Measurements from ENCODE around the gene GABPA. TPM values are rescaled to one million over a fixed set of nuclear protein-coding genes. Genes with fewer than 3 reads are reported as not detected.

Gene GABPA
- total RNA-seq (2014; rRNA removed; shearing (Covaris generic)), result 21.9 and 22.2 TPM in 2 replicates
- 33.2 and 33.6 TPM in 2 replicates for total RNA-seq (2022)
- percentile 88 among the genes with signal in this experiment for Bru-seq, nascent RNA
- percentile 79 among the genes with signal in this experiment for BruChase-seq, experiment 1, labeled RNA remaining after a 6-hour chase
- BruChase-seq, experiment 2, labeled RNA remaining after a 2-hour chase, result percentile 93 among the genes with signal in this experiment
- long read RNA-seq, full-length matches to known transcripts, result 49 of 72 reads
- long read RNA-seq, partial matches to known transcripts, result 9 of 72 reads
- long read RNA-seq, other reads (novel, unspliced or antisense), result 14 of 72 reads

DNA sequence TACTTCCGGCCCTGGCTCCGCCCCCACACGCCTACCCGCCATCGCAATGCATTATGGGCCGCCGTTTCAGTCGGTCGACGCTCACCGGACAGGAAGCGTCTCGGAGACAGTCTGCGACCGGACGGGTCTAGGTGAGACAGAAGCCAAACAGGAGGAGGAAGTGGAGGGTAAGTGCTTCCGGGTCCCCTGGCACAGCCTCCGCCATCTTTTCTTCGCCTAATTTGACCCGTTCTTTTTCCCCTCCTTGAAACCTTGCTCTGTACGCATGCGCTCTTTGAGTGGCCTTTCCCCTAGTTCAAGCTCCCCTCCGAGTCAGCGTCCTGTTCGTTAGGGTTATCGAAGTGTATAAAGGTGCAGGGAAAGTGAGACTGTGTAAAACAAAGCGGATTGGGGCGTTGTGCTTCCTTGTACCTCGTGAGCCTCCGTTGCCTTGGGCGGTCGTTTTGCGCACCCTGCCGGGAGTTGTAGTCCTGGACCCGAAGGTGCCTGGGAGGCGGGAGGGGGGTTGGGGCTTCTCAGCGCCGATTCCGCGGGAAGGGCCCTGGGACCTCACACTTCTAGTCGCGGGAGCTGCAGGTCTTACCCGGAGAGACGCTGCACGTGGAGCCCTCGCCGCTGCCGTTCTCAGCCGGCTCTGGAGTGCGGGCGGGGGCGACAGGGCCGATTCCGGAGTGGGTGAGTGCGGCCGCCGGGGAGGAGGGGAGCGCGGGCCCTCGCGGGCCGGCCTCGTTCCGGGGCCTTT, at the start of gene GABPA, which contains the start of gene ATP5PF:
Gene GABPA, plus strand, starts transcription at position 69 of the 742 bp plus-strand sequence. CDS start 6,627 bp downstream, outside the sequence.
Gene ATP5PF, minus strand, starts transcription at position 1 of the 742 bp plus-strand sequence. CDS start 5,110 bp downstream, outside the sequence.
- ChIA-PET POLR2A (interaction anchor here (0.6 to 2.8 kb wide), 11 partner anchors 10 to 233 kb away, joined by 3 to 16 read pairs (median 4); partner anchors contain the start of gene JAM2), CTCF (ENCODE audit: unreplicated experiment) (interaction anchor here (1.0 kb wide), 1 partner anchor 127 kb away, joined by 6 read pairs; no protein-coding TSS in a partner anchor)
- no peak for TF ChIP-seq EZH2phosphoT487 (IDR thresholded peaks at IDR 0.05; ENCODE audit: borderline replicate concordance, low read depth, low read length)
- TF ChIP-seq, protein P1, sequence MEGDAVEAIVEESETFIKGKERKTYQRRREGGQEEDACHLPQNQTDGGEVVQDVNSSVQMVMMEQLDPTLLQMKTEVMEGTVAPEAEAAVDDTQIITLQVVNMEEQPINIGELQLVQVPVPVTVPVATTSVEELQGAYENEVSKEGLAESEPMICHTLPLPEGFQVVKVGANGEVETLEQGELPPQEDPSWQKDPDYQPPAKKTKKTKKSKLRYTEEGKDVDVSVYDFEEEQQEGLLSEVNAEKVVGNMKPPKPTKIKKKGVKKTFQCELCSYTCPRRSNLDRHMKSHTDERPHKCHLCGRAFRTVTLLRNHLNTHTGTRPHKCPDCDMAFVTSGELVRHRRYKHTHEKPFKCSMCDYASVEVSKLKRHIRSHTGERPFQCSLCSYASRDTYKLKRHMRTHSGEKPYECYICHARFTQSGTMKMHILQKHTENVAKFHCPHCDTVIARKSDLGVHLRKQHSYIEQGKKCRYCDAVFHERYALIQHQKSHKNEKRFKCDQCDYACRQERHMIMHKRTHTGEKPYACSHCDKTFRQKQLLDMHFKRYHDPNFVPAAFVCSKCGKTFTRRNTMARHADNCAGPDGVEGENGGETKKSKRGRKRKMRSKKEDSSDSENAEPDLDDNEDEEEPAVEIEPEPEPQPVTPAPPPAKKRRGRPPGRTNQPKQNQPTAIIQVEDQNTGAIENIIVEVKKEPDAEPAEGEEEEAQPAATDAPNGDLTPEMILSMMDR (conservative IDR thresholded peaks at IDR 0.05; ENCODE audit: low read length), result no peak
- H3K27ac ChIP-seq (ENCODE audit: low read depth, low read length, poor library complexity, severe bottlenecking), result peak within 1 kb of the TSS; percentile 92
- H4K20me1 ChIP-seq (ENCODE audit: insufficient read depth, low read length), result peaks cover 14% of the 10 kb centered on the region; the same call in 1 of the 2 replicates
- BruUV-seq (replicated peaks), result no TSS peak
- intact Hi-C loops (cut with micrococcal nuclease; ENCODE audit: unreplicated experiment), result loop anchor here (1.0 to 10.0 kb wide), 4 partner anchors 96 to 232 kb away; partner anchors contain the start of genes JAM2 and MRPL39
- peaks cover 89% of the 10 kb centered on the region for H3K79me2 ChIP-seq (ENCODE audit: insufficient read depth, low read depth, low read length)
- peaks cover 22% of the 10 kb centered on the region for H3K36me3 ChIP-seq (ENCODE audit: insufficient read depth, low read length)
- no peaks in the 10 kb centered on the region for H3K9me2 ChIP-seq (ENCODE audit: insufficient read depth, low read length)
- no peaks in the 10 kb centered on the region for H3K9me3 ChIP-seq (ENCODE audit: low read length)
- H2AFZ ChIP-seq (ENCODE audit: low read length), result peak within 1 kb of the TSS; percentile 58; the same call in 1 of the 2 replicates
- DNase-seq (ENCODE audit: low spot score), result peak; percentile 98
- H3K4me1 ChIP-seq (ENCODE audit: insufficient read depth, low read length, poor library complexity, severe bottlenecking), result peaks cover 51% of the 10 kb centered on the region
- peak within 1 kb of the TSS; percentile 85 for H3K4me3 ChIP-seq (ENCODE audit: low read depth, low read length, poor library complexity, severe bottlenecking)
- peak within 1 kb of the TSS; percentile 96 for H3K4me2 ChIP-seq (ENCODE audit: low read length)

DNA sequence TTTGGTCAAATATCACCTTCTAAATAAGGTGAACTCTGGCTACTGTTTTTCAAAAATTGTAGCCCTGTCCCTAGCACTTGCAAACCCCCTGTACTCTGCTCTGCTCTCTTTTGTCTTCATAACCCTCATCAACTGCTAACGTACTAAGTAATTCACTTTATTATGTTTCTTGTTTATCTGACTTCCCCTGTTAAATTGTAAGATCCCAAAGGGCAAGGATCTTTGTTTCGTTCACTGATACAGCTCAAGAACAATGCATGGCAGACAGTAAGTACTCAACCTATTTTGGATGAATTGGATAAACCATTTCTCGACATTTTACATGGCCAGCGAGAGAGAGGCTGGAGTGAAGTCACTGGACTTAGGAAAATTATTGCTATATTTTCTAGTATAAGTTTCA, 47.0 kb upstream of the GABPA start:
- Histone ChIP-seq H3K36me3 (ENCODE audit: insufficient read depth, low read length) (no peaks in the 10 kb centered on the region), H3K9me2 (ENCODE audit: insufficient read depth, low read length) (no peaks in the 10 kb centered on the region), H3K4me2 (ENCODE audit: low read length) (no peak overlapping the region), H3K79me2 (ENCODE audit: insufficient read depth, low read depth, low read length) (no peaks in the 10 kb centered on the region), H3K27ac (ENCODE audit: low read depth, low read length, poor library complexity, severe bottlenecking) (no peak overlapping the region), H4K20me1 (ENCODE audit: insufficient read depth, low read length) (no peaks in the 10 kb centered on the region), H3K4me3 (ENCODE audit: low read depth, low read length, poor library complexity, severe bottlenecking) (no peak overlapping the region), H3K9me3 (ENCODE audit: low read length) (no peaks in the 10 kb centered on the region), H3K4me1 (ENCODE audit: insufficient read depth, low read length, poor library complexity, severe bottlenecking) (no peaks in the 10 kb centered on the region), H2AFZ (ENCODE audit: low read length) (no peak overlapping the region)
- BruUV-seq (replicated peaks), result no TSS peak
- intact Hi-C loops (cut with micrococcal nuclease; ENCODE audit: unreplicated experiment), result loop anchor here (5.0 kb wide), 1 partner anchor 50 kb away; the partner anchor contains the start of gene JAM2
- TF ChIP-seq, protein P1 (conservative IDR thresholded peaks at IDR 0.05; ENCODE audit: low read length), result no peak
- TF ChIP-seq EZH2phosphoT487 (IDR thresholded peaks at IDR 0.05; ENCODE audit: borderline replicate concordance, low read depth, low read length), result no peak
- ChIA-PET CTCF (ENCODE audit: unreplicated experiment) (no interaction called here), POLR2A (no interaction called here)
- no peak for DNase-seq (ENCODE audit: low spot score)
